BJ (cell line): ENCODE data around the gene SCAPER. TPM values are rescaled to one million over a fixed set of nuclear protein-coding genes. Genes with fewer than 3 reads are reported as not detected.

Source experiments
- CTCF ChIA-PET: fragments of 350-600 bp; formaldehyde crosslinking; extraction: SDS; loops from one replicate; lab custom pipeline; 2021; ENCODE audit warnings: antibody characterized with exemption, inconsistent platforms; lab: Yijun Ruan, JAX
- POLR2A ChIA-PET: fragments of 300-600 bp; sonication (Branson Sonifier 250); formaldehyde crosslinking; extraction: SDS; loops from one replicate; lab custom pipeline; 2021; ENCODE audit warnings: antibody characterized with exemption; lab: Charles Lee
- DNase-seq: peaks from one replicate; pipeline ENCODE4 v3.0.0-alpha.2; 2011; ENCODE audit warnings: low read depth
- H3K27me3 ChIP-seq: 2 replicates; pipeline ENCODE4 v1.6.0; 2011; ENCODE audit warnings: low read length; ENCODE audit not compliant: control insufficient read depth, insufficient read depth
- H3K36me3 ChIP-seq: 2 replicates; pipeline ENCODE4 v1.5.1; 2011; ENCODE audit warnings: low read length; ENCODE audit not compliant: control insufficient read depth, insufficient read depth
- H3K4me3 ChIP-seq: 2 replicates; pipeline ENCODE4 v1.5.1; 2011; ENCODE audit warnings: low read depth, mild to moderate bottlenecking, control low read depth, low read length
- polyA plus RNA-seq: library from polyadenylated mRNA; depleted of rRNA; stranded (reverse); fragments of >200 nt; gene quantifications from 2 replicates; pipeline ENCODE4 v1.2.3, GENCODE V29; 2011
- TF ChIP-seq, protein P1 (sequence below): IDR thresholded peaks from 2 replicates; pipeline ENCODE4 v1.5.1; 2011; ENCODE audit warnings: low read depth, mild to moderate bottlenecking, control low read depth, inconsistent platforms, low read length, moderate library complexity; ENCODE audit not compliant: insufficient read depth

The SCAPER gene
- polyA plus RNA-seq, 1 experiment: 2.3 TPM

GRCh38 chr15:76684002-76684401 lies 221.1 kb downstream of the SCAPER start:
- TF ChIP-seq, protein P1, sequence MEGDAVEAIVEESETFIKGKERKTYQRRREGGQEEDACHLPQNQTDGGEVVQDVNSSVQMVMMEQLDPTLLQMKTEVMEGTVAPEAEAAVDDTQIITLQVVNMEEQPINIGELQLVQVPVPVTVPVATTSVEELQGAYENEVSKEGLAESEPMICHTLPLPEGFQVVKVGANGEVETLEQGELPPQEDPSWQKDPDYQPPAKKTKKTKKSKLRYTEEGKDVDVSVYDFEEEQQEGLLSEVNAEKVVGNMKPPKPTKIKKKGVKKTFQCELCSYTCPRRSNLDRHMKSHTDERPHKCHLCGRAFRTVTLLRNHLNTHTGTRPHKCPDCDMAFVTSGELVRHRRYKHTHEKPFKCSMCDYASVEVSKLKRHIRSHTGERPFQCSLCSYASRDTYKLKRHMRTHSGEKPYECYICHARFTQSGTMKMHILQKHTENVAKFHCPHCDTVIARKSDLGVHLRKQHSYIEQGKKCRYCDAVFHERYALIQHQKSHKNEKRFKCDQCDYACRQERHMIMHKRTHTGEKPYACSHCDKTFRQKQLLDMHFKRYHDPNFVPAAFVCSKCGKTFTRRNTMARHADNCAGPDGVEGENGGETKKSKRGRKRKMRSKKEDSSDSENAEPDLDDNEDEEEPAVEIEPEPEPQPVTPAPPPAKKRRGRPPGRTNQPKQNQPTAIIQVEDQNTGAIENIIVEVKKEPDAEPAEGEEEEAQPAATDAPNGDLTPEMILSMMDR: no peak
- no peaks in the 10 kb centered on the region for H3K36me3 ChIP-seq
- DNase-seq: no peak
- ChIA-PET CTCF (interaction anchor here (1.1 kb wide), 1 partner anchor 10 kb away, joined by 3 read pairs; no protein-coding TSS in a partner anchor), POLR2A (no interaction called here)
- H3K27me3 ChIP-seq: no peaks in the 10 kb centered on the region
- H3K4me3 ChIP-seq: no peak overlapping the region

- CTCF ChIA-PET: interaction anchor here (1.0 to 1.1 kb wide), 2 partner anchors 9 to 16 kb away, joined by 3 read pairs; no protein-coding TSS in a partner anchor
Observed at GRCh38 chr15:76682833-76683232, 222.3 kb downstream of the SCAPER start.

GRCh38 chr15:76682259-76682658 lies 222.9 kb downstream of the SCAPER start:
- Histone ChIP-seq H3K36me3 (no peaks in the 10 kb centered on the region), H3K4me3 (no peak overlapping the region), H3K27me3 (no peaks in the 10 kb centered on the region)
- ChIA-PET CTCF (interaction anchor here (1.0 kb wide), 1 partner anchor 15 kb away, joined by 3 read pairs; no protein-coding TSS in a partner anchor), POLR2A (no interaction called here)
- no peak for DNase-seq
- TF ChIP-seq, protein P1: no peak

More at GRCh38 chr15:76682833-76683232, 222.3 kb downstream of the SCAPER start:
- Histone ChIP-seq H3K27me3 (no peaks in the 10 kb centered on the region), H3K4me3 (no peak overlapping the region), H3K36me3 (no peaks in the 10 kb centered on the region)
- POLR2A ChIA-PET: no interaction called here
- TF ChIP-seq, protein P1: no peak
- DNase-seq: no peak

DNA sequence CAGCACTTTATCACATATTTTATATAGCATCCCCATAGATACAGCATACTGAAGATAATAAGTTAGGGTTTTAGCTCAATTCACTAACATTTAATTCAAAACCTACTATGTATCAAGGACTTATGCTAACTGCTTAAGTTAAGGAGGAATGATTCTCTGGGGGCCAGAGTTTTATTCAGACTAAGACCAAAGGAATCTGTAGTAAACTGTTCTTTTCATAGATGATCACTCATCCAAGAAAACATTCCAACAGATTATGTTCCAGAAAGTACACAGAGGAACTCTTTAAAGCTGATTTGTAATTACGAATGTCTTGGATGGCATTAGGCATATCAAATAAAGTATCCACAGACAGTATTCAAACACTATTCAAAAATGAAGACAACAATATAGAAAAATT lies 226.4 kb downstream of the SCAPER start:
- Histone ChIP-seq H3K36me3 (no peaks in the 10 kb centered on the region), H3K4me3 (no peak overlapping the region), H3K27me3 (no peaks in the 10 kb centered on the region)
- CTCF ChIA-PET: no interaction called here
- POLR2A ChIA-PET: no interaction called here
- TF ChIP-seq, protein P1: no peak
- peak; percentile 5 for DNase-seq

- Histone ChIP-seq H3K4me3 (no peak overlapping the region), H3K36me3 (no peaks in the 10 kb centered on the region), H3K27me3 (no peaks in the 10 kb centered on the region)
- ChIA-PET CTCF (no interaction called here), POLR2A (no interaction called here)
- TF ChIP-seq, protein P1: no peak
- DNase-seq: peak; percentile 5
Observed at GRCh38 chr15:76674883-76675282, 230.3 kb downstream of the SCAPER start.
